ENCODE results near the gene DNAJC5. TPM values are rescaled to one million over a fixed set of nuclear protein-coding genes. Genes with fewer than 3 reads are reported as not detected.
"Not testable (repeated sequence)": the region's sequence is repeated elsewhere in the genome, so short reads cannot be mapped to it uniquely, and the experiment has no call there.

DNAJC5 gene
- total RNA-seq, 1 donor from 2014 or later, result 67.3 TPM

GRCh38 chr20:63967330-63968135 lies 72.6 kb downstream of the DNAJC5 start:
- no peak for DNase-seq (ENCODE audit: low read depth in 2 of 2)

GRCh38 chr20:63968136-63968927 lies 73.4 kb downstream of the DNAJC5 start:
- DNase-seq (ENCODE audit: low read depth in 2 of 2), result no peak

- DNase-seq (ENCODE audit: low read depth in 2 of 2), result no peak
Measured at GRCh38 chr20:63968928-63969760, 74.2 kb downstream of the DNAJC5 start.

- peak in 1 of 2 donors; percentile 68 for DNase-seq (ENCODE audit: low read depth in 2 of 2)
Measured at GRCh38 chr20:63969838-63970713, 75.2 kb downstream of the DNAJC5 start, which contains the start of gene ZNF512B. Gene ZNF512B (minus strand): TSS chr20:63969930. CDS start chr20:63967950, 1,980 bp downstream.

- DNase-seq (ENCODE audit: low read depth in 2 of 2), result no peak
Measured at GRCh38 chr20:63970714-63971431, 75.9 kb downstream of the DNAJC5 start.

GRCh38 chr20:63971960-63972311 lies 77.0 kb downstream of the DNAJC5 start:
- not testable (repeated sequence) for DNase-seq (ENCODE audit: low read depth in 2 of 2)

GRCh38 chr20:63972312-63973159 lies 77.6 kb downstream of the DNAJC5 start:
- peak; percentile 77 to 81 for DNase-seq (ENCODE audit: low read depth in 2 of 2)

- DNase-seq (ENCODE audit: low read depth in 2 of 2), result no peak
Measured at GRCh38 chr20:63973160-63973479, 78.2 kb downstream of the DNAJC5 start.

- DNase-seq (ENCODE audit: low read depth in 2 of 2), result peak; percentile 67 to 88
Measured at GRCh38 chr20:63973636-63974401, 78.9 kb downstream of the DNAJC5 start.

GRCh38 chr20:63974402-63975200 lies 79.7 kb downstream of the DNAJC5 start:
- DNase-seq (ENCODE audit: low read depth in 2 of 2), result no peak

- not testable (repeated sequence) for DNase-seq (ENCODE audit: low read depth in 2 of 2)
Measured at GRCh38 chr20:63976511-63976910, 81.6 kb downstream of the DNAJC5 start.

- no peak for DNase-seq (ENCODE audit: low read depth in 2 of 2)
Measured at GRCh38 chr20:63976980-63977738, 82.2 kb downstream of the DNAJC5 start.

GRCh38 chr20:63977739-63978276 lies 82.9 kb downstream of the DNAJC5 start:
- DNase-seq (ENCODE audit: low read depth in 2 of 2), result no peak

- peak; percentile 39 to 58 for DNase-seq (ENCODE audit: low read depth in 2 of 2)
Measured at GRCh38 chr20:63978319-63979228, 83.6 kb downstream of the DNAJC5 start.

- no peak for DNase-seq (ENCODE audit: low read depth in 2 of 2)
Measured at GRCh38 chr20:63979229-63979556, 84.3 kb downstream of the DNAJC5 start.
